ENCODE results near the gene CAV2.

The CAV2 gene

GRCh38 chr7:116528008-116528789 lies 28.7 kb downstream of the CAV2 start:
- peak; percentile 98 for DNase-seq

GRCh38 chr7:116529250-116529649 lies 29.7 kb downstream of the CAV2 start:
- Histone ChIP-seq H3K27ac (ENCODE audit: low read length, poor library complexity, severe bottlenecking) (no peak overlapping the region), H3K4me3 (ENCODE audit: insufficient read depth in 1 of 2, low read depth in 1 of 2, low read length in 2 of 2) (peak overlapping the region in 1 of 2 experiments; percentile 98), H4K8ac (ENCODE audit: low read length) (no peak overlapping the region), H3K4me2 (ENCODE audit: low read length, poor library complexity, severe bottlenecking) (peak overlapping the region; percentile 2), H3K9ac (ENCODE audit: low read length) (peak overlapping the region; percentile 99), H2BK12ac (ENCODE audit: low read length in 2 of 2) (no peak overlapping the region), H2AFZ (ENCODE audit: low read depth, low read length) (no peak overlapping the region), H3K79me1 (replicated peaks; ENCODE audit: low read length, poor library complexity, severe bottlenecking) (no peaks in the 10 kb centered on the region), H3K9me3 (ENCODE audit: control insufficient read depth, low read length) (no peaks in the 10 kb centered on the region), H2BK5ac (ENCODE audit: low read depth, low read length, poor library complexity, severe bottlenecking) (no peak overlapping the region), H2AK5ac (ENCODE audit: low read length, severe bottlenecking) (no peak overlapping the region), H2BK120ac (ENCODE audit: low read depth, low read length) (no peak overlapping the region), H4K91ac (ENCODE audit: low read length) (no peak overlapping the region), H2BK15ac (ENCODE audit: low read depth, poor library complexity, severe bottlenecking) (no peak overlapping the region), H3K36me3 (ENCODE audit: control insufficient read depth in 1 of 2, insufficient read depth in 2 of 2, low read depth in 1 of 2, low read length in 2 of 2) (peaks cover 0 to 61% of the 10 kb centered on the region in 2 experiments), H3K4me1 (ENCODE audit: control insufficient read depth, insufficient read depth, low read depth, low read length) (peaks cover 10% of the 10 kb centered on the region), H3K14ac (ENCODE audit: low read length in 2 of 2) (no peak overlapping the region), H3K4ac (ENCODE audit: low read depth in 1 of 2, low read length in 2 of 2) (no peak overlapping the region), H3K18ac (ENCODE audit: low read depth in 1 of 2, low read length in 2 of 2) (no peak overlapping the region), H3K23ac (ENCODE audit: low read length in 2 of 2) (no peak overlapping the region), H3K27me3 (ENCODE audit: control insufficient read depth in 1 of 2, insufficient read depth in 1 of 2, low read length in 2 of 2) (no peaks in the 10 kb centered on the region)
- DNase-seq, result no peak
- 77% methylated on average over 1 of the region's 1 CpG for WGBS

More at GRCh38 chr7:116528008-116528789, 28.7 kb downstream of the CAV2 start:
- Histone ChIP-seq H3K79me1 (replicated peaks; ENCODE audit: low read length, poor library complexity, severe bottlenecking) (no peaks in the 10 kb centered on the region), H3K36me3 (ENCODE audit: control insufficient read depth in 1 of 2, insufficient read depth in 2 of 2, low read depth in 1 of 2, low read length in 2 of 2) (peaks cover 0 to 61% of the 10 kb centered on the region in 2 experiments), H3K9me3 (ENCODE audit: control insufficient read depth, low read length) (no peaks in the 10 kb centered on the region), H4K91ac (ENCODE audit: low read length) (no peak overlapping the region), H2BK15ac (ENCODE audit: low read depth, poor library complexity, severe bottlenecking) (no peak overlapping the region), H3K18ac (ENCODE audit: low read depth in 1 of 2, low read length in 2 of 2) (no peak overlapping the region), H3K27me3 (ENCODE audit: control insufficient read depth in 1 of 2, insufficient read depth in 1 of 2, low read length in 2 of 2) (no peaks in the 10 kb centered on the region), H3K4me3 (ENCODE audit: insufficient read depth in 1 of 2, low read depth in 1 of 2, low read length in 2 of 2) (peak overlapping the region in 1 of 2 experiments; percentile 98), H3K4me1 (ENCODE audit: control insufficient read depth, insufficient read depth, low read depth, low read length) (peaks cover 9% of the 10 kb centered on the region), H2BK5ac (ENCODE audit: low read depth, low read length, poor library complexity, severe bottlenecking) (peak overlapping the region; percentile 47), H3K23ac (ENCODE audit: low read length in 2 of 2) (no peak overlapping the region), H2AK5ac (ENCODE audit: low read length, severe bottlenecking) (peak overlapping the region; percentile 54), H3K27ac (ENCODE audit: low read length, poor library complexity, severe bottlenecking) (peak overlapping the region; percentile 88), H3K9ac (ENCODE audit: low read length) (peak overlapping the region; percentile 99), H2BK12ac (ENCODE audit: low read length in 2 of 2) (no peak overlapping the region), H2AFZ (ENCODE audit: low read depth, low read length) (no peak overlapping the region), H3K14ac (ENCODE audit: low read length in 2 of 2) (no peak overlapping the region), H3K4ac (ENCODE audit: low read depth in 1 of 2, low read length in 2 of 2) (peak overlapping the region in 1 of 2 experiments; percentile 59), H2BK120ac (ENCODE audit: low read depth, low read length) (no peak overlapping the region), H3K4me2 (ENCODE audit: low read length, poor library complexity, severe bottlenecking) (peak overlapping the region; percentile 46), H4K8ac (ENCODE audit: low read length) (no peak overlapping the region)
- WGBS, result 27% methylated on average over 3 of the region's 3 CpGs

GRCh38 chr7:116530107-116530820 lies 30.7 kb downstream of the CAV2 start:
- Histone ChIP-seq H3K9me3 (ENCODE audit: control insufficient read depth, low read length) (no peaks in the 10 kb centered on the region), H2BK120ac (ENCODE audit: low read depth, low read length) (no peak overlapping the region), H2BK5ac (ENCODE audit: low read depth, low read length, poor library complexity, severe bottlenecking) (no peak overlapping the region)

DNA sequence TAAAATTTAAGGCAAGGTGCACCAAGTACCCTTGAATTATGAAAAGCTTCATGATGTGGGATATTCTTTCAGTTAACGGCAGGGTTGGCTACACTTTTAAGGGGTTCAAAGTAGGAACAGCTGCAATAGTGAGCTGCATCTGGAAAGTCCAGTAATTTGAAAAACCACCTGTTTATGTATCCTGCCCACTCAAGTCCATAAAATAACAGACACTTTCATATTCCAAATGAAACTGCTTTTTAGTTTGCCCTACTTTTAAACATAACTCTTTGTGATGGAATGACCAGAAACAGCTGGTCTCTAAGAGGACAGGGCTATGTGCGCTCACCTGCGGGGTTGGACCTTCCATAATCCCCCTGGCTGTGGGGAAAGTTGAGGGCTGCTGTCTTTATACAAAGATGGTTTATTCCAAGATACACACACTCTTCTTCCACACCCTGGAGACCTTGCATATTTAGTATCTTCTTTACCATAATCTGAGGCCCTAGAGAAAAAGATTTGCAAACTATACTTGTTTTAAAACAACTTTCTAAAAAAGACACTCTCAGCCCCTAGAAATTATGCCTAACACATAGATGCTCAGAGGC lies 32.7 kb downstream of the CAV2 start:
- no peak overlapping the region for H2BK15ac ChIP-seq (ENCODE audit: low read depth, poor library complexity, severe bottlenecking)
- DNase-seq, result no peak
- H2AFZ ChIP-seq (ENCODE audit: low read depth, low read length), result no peak overlapping the region
- no peak overlapping the region for H3K4me2 ChIP-seq (ENCODE audit: low read length, poor library complexity, severe bottlenecking)
- H3K18ac ChIP-seq (ENCODE audit: low read depth in 1 of 2, low read length in 2 of 2), result no peak overlapping the region
- H3K36me3 ChIP-seq (ENCODE audit: control insufficient read depth in 1 of 2, insufficient read depth in 2 of 2, low read depth in 1 of 2, low read length in 2 of 2), result peaks cover 8 to 74% of the 10 kb centered on the region in 2 experiments
- no peak overlapping the region for H3K23ac ChIP-seq (ENCODE audit: low read length in 2 of 2)
- no peak overlapping the region for H2BK120ac ChIP-seq (ENCODE audit: low read depth, low read length)
- WGBS, result 94% methylated on average over 3 of the region's 3 CpGs
- H3K14ac ChIP-seq (ENCODE audit: low read length in 2 of 2), result no peak overlapping the region
- H3K27me3 ChIP-seq (ENCODE audit: control insufficient read depth in 1 of 2, insufficient read depth in 1 of 2, low read length in 2 of 2), result no peaks in the 10 kb centered on the region
- peaks cover 6% of the 10 kb centered on the region for H3K4me1 ChIP-seq (ENCODE audit: control insufficient read depth, insufficient read depth, low read depth, low read length)
- no peak overlapping the region for H2BK12ac ChIP-seq (ENCODE audit: low read length in 2 of 2)
- no peak overlapping the region for H2AK5ac ChIP-seq (ENCODE audit: low read length, severe bottlenecking)
- H3K4me3 ChIP-seq (ENCODE audit: insufficient read depth in 1 of 2, low read depth in 1 of 2, low read length in 2 of 2), result peak overlapping the region in 1 of 2 experiments; percentile 98
- no peak overlapping the region for H4K91ac ChIP-seq (ENCODE audit: low read length)
- peaks cover 3% of the 10 kb centered on the region for H3K79me1 ChIP-seq (replicated peaks; ENCODE audit: low read length, poor library complexity, severe bottlenecking)
- H3K9me3 ChIP-seq (ENCODE audit: control insufficient read depth, low read length), result no peaks in the 10 kb centered on the region
- no peak overlapping the region for H2BK5ac ChIP-seq (ENCODE audit: low read depth, low read length, poor library complexity, severe bottlenecking)
- no peak overlapping the region for H3K4ac ChIP-seq (ENCODE audit: low read depth in 1 of 2, low read length in 2 of 2)
- no peak overlapping the region for H3K27ac ChIP-seq (ENCODE audit: low read length, poor library complexity, severe bottlenecking)
- H3K9ac ChIP-seq (ENCODE audit: low read length), result peak overlapping the region; percentile 39
- H4K8ac ChIP-seq (ENCODE audit: low read length), result no peak overlapping the region

More at GRCh38 chr7:116530107-116530820, 30.7 kb downstream of the CAV2 start:
- no peak overlapping the region for H3K4ac ChIP-seq (ENCODE audit: low read depth in 1 of 2, low read length in 2 of 2)
- peak overlapping the region; percentile 99 for H3K9ac ChIP-seq (ENCODE audit: low read length)
- WGBS, result 75% methylated on average over 3 of the region's 3 CpGs
- H3K27ac ChIP-seq (ENCODE audit: low read length, poor library complexity, severe bottlenecking), result no peak overlapping the region
- H2AFZ ChIP-seq (ENCODE audit: low read depth, low read length), result no peak overlapping the region
- no peak overlapping the region for H4K91ac ChIP-seq (ENCODE audit: low read length)
- H3K14ac ChIP-seq (ENCODE audit: low read length in 2 of 2), result no peak overlapping the region
- no peak overlapping the region for H3K4me2 ChIP-seq (ENCODE audit: low read length, poor library complexity, severe bottlenecking)
- H4K8ac ChIP-seq (ENCODE audit: low read length), result no peak overlapping the region
- DNase-seq, result no peak
- peak overlapping the region in 1 of 2 experiments; percentile 6 for H2BK12ac ChIP-seq (ENCODE audit: low read length in 2 of 2)
- H3K4me1 ChIP-seq (ENCODE audit: control insufficient read depth, insufficient read depth, low read depth, low read length), result peaks cover 10% of the 10 kb centered on the region
- no peaks in the 10 kb centered on the region for H3K79me1 ChIP-seq (replicated peaks; ENCODE audit: low read length, poor library complexity, severe bottlenecking)
- H3K23ac ChIP-seq (ENCODE audit: low read length in 2 of 2), result no peak overlapping the region
- peak overlapping the region in 1 of 2 experiments; percentile 37 for H3K18ac ChIP-seq (ENCODE audit: low read depth in 1 of 2, low read length in 2 of 2)
- H2AK5ac ChIP-seq (ENCODE audit: low read length, severe bottlenecking), result peak overlapping the region; percentile 30
- peaks cover 0 to 66% of the 10 kb centered on the region in 2 experiments for H3K36me3 ChIP-seq (ENCODE audit: control insufficient read depth in 1 of 2, insufficient read depth in 2 of 2, low read depth in 1 of 2, low read length in 2 of 2)
- no peaks in the 10 kb centered on the region for H3K27me3 ChIP-seq (ENCODE audit: control insufficient read depth in 1 of 2, insufficient read depth in 1 of 2, low read length in 2 of 2)
- H3K4me3 ChIP-seq (ENCODE audit: insufficient read depth in 1 of 2, low read depth in 1 of 2, low read length in 2 of 2), result peak overlapping the region in 1 of 2 experiments; percentile 98
- H2BK15ac ChIP-seq (ENCODE audit: low read depth, poor library complexity, severe bottlenecking), result no peak overlapping the region
